H7 (cell line): Measurements from ENCODE around the gene COBL. TPM values are rescaled to one million over a fixed set of nuclear protein-coding genes. Genes with fewer than 3 reads are reported as not detected.
A peak's percentile ranks its signal among the peaks of the same experiment; 100 is the strongest.

ENCODE experiments used
- DNase-seq: peaks from one replicate; pipeline ENCODE4 v3.0.0; 2012
- H3K27me3 ChIP-seq: 2 replicates; pipeline ENCODE4 v1.6.0; 2011; ENCODE audit warnings: mild to moderate bottlenecking, low read length; ENCODE audit not compliant: control insufficient read depth, insufficient read depth
- H3K36me3 ChIP-seq: replicated peaks from 2 replicates; pipeline ENCODE4 v1.5.1; 2011; ENCODE audit warnings: low read length; ENCODE audit not compliant: control insufficient read depth, insufficient read depth
- H3K4me3 ChIP-seq: 2 replicates; pipeline ENCODE4 v1.5.1; 2011; ENCODE audit warnings: low read depth, mild to moderate bottlenecking, control low read depth, low read length, moderate library complexity; ENCODE audit not compliant: insufficient read depth
- total RNA-seq: library from RNA; depleted of rRNA; stranded (reverse); fragments of >200 nt; shearing (Covaris generic); gene quantifications from 2 replicates; pipeline ENCODE4 v1.2.3, GENCODE V29; 2014

Gene COBL
- total RNA-seq, 1 experiment from 2014 or later = 4.6 TPM

- H3K36me3 ChIP-seq = no peaks in the 10 kb centered on the region
- DNase-seq = no peak
- H3K27me3 ChIP-seq = no peaks in the 10 kb centered on the region
- H3K4me3 ChIP-seq = no peak overlapping the region
Measured at GRCh38 chr7:51154201-51154600, 162.4 kb downstream of the COBL start.

GRCh38 chr7:51152706-51153200 lies 163.9 kb downstream of the COBL start:
- H3K36me3 ChIP-seq = no peaks in the 10 kb centered on the region; the same call in 1 of the 2 replicates
- DNase-seq = no peak
- H3K27me3 ChIP-seq = no peaks in the 10 kb centered on the region
- H3K4me3 ChIP-seq = no peak overlapping the region

- H3K4me3 ChIP-seq = no peak overlapping the region
- no peak for DNase-seq
- no peaks in the 10 kb centered on the region; the same call in 1 of the 2 replicates for H3K36me3 ChIP-seq
- H3K27me3 ChIP-seq = no peaks in the 10 kb centered on the region
Measured at GRCh38 chr7:51151455-51151854, 165.2 kb downstream of the COBL start.

DNA sequence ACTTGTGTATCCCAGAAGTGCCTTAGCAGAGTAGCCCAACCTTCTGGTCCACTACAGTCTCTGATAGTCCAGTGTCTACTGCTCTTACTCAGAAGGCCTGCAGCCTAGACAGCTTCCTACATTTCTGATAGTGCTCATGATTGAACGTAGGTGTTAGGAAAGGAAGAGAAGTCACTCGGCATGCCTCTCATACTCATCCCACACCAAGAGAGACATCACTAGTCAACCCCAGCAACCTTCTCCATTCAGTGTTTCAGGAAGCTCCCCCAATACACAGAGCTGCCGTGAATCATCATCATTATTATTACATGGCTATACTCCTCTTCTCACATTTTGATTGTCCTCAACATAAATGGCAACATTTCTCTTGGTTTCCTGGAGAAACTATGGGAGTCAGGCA lies 166.4 kb downstream of the COBL start:
- DNase-seq = no peak
- Histone ChIP-seq H3K36me3 (no peaks in the 10 kb centered on the region; the same call in 1 of the 2 replicates), H3K4me3 (no peak overlapping the region), H3K27me3 (no peaks in the 10 kb centered on the region)

DNA sequence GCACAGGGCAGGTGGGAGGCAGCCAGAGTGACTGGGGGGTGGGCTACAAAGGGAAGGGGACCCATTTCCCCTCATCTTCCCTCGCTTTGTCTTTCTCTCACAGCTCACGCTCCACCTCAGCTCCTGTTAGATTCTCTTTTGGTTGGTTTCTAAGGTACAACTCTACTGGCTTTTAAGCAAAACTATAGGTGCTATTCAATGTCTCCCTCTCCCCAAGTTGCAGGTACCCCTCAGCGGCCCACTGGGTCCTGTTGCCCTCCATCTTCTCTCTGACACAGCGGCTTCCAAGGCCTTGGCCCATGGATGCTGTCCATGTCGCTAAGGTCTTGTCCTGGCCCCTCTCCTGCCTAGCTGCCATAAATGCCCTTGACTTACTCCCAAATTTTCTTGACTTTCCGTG lies 168.4 kb downstream of the COBL start:
- Histone ChIP-seq H3K36me3 (no peaks in the 10 kb centered on the region; the same call in 1 of the 2 replicates), H3K4me3 (no peak overlapping the region)
- DNase-seq = no peak

DNA sequence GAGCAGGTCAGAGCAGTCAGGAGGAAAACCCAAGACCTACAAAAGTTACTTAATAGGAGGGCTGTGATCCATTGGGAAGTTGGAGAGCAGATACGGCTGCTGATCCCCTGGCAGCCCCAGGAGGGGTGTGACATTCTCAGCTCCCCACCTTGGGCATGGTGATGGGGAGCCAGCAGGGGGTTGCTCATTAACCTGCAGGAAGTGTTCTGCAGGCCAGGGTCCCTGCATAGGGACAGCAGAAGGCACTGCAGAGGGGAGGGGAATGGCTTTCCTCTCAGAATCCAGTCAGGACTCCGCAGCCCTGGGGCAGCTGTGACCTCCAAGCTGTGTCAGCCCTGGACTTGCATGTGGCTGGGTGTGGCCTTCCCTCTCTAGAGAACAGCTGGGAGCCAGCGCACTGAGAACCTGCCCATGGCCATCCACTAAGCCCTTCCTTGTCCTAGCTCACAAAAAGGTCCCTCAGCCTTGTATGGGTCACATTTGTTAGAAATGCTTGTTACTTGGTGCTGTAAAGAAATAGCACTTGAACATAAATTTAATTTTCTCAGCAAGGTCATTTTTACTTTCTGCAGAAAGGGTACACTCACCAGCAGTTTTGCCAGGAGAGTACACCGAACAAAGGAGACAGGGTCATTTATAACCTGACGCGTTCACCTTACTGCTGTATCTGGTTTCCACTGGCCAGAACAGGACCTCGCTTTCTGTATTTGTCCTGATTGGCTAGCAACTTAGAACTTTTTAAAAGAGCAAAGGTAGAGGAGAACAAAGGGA lies 169.6 kb downstream of the COBL start:
- no peaks in the 10 kb centered on the region; the same call in 1 of the 2 replicates for H3K36me3 ChIP-seq
- H3K27me3 ChIP-seq = no peaks in the 10 kb centered on the region
- H3K4me3 ChIP-seq = no peak overlapping the region
- no peak for DNase-seq

More for the DNA sequence above, 168.4 kb downstream of the COBL start:
- H3K27me3 ChIP-seq = no peaks in the 10 kb centered on the region

DNA sequence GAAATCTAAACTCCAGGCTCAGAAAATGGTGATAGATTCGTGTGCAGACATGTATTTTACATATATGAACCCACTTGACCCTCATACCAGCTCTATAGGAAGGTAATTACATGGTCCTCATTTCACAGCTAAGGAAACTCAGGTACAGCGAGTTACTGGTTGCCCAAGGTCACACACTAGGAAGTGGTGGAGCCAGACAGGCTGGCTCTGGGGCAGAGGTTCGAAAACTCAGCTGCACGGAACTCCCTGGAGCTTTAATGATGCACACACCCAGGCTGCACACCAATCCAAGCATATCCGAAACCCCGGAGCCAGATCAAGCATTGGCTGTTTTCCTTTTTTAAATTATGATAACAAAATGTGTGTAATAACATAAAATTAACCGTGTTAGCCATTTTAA lies 172.4 kb downstream of the COBL start:
- no peaks in the 10 kb centered on the region; the same call in 1 of the 2 replicates for H3K36me3 ChIP-seq
- no peak for DNase-seq
- no peak overlapping the region for H3K4me3 ChIP-seq
- no peaks in the 10 kb centered on the region for H3K27me3 ChIP-seq

GRCh38 chr7:51142741-51143385 lies 173.7 kb downstream of the COBL start:
- no peak for DNase-seq
- Histone ChIP-seq H3K36me3 (no peaks in the 10 kb centered on the region), H3K4me3 (no peak overlapping the region), H3K27me3 (no peaks in the 10 kb centered on the region)

- Histone ChIP-seq H3K36me3 (no peaks in the 10 kb centered on the region), H3K27me3 (no peaks in the 10 kb centered on the region), H3K4me3 (no peak overlapping the region)
- DNase-seq = peak; percentile 56
Measured at GRCh38 chr7:51141451-51142003, 175.1 kb downstream of the COBL start.

DNA sequence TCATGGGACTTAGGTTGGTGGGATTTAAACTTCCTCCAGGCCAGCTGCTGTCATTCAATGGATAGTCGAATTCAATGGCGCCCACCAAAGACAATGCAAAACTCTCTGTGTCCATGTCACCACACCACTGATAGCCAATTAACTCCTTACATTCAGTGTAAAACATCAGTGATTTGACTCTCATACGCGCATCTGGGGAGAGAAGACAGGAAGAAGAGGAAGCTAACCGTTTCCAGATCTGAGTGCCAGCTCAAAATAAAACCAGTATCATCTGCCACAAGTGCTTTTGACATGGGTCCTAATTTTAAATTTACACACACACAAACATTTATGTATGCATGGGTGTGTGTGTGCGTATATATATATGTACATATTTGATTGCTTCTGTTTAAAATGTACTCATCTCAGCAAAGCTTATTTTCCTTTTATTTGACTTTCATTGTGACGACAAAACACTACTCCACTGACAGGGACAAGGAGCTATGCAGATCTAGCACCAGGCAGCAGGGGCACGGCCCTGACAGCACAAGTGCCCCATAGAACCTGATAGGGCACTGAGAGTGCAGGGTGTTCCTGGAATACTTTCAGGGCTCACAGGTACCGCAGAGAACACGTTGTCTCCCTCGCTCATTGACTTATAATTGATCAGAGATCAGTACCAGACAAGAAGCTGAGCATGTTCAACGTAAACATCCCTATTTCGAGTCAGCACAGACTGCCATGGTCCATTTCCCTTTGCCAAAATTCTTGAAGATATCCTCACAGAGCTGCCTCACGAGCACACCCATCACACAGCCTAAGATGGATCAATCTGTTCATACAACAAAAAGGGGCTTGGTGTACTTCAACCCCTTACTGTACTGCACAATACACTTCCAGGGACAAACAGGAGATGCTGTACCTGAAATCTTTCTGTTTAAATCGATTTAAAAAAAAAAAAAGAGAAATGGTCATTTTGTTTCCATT lies 176.1 kb downstream of the COBL start:
- H3K4me3 ChIP-seq = no peak overlapping the region
- no peaks in the 10 kb centered on the region for H3K27me3 ChIP-seq
- no peak for DNase-seq
- peaks cover 5% of the 10 kb centered on the region for H3K36me3 ChIP-seq

DNA sequence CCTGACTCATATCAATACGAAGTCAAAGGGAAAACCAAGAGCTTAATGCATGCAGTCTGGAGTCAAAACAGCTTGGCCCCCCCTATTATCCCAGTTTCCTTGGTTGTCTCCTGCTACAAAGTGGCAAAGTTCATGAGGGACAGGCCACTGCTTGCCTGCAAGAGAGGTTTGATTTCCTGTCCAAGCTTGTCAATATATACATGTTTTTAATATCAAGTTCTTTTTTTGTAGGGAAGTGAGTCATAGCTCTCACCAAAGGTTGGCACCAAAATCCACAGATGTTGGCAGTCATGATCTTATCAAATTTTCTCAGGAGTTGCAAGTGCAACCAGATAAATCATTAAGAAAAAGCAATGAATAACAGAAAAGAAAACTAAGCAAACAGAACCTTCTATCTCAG lies 176.8 kb downstream of the COBL start:
- peaks cover 7% of the 10 kb centered on the region for H3K36me3 ChIP-seq
- H3K27me3 ChIP-seq = no peaks in the 10 kb centered on the region
- no peak overlapping the region for H3K4me3 ChIP-seq
- no peak for DNase-seq

DNA sequence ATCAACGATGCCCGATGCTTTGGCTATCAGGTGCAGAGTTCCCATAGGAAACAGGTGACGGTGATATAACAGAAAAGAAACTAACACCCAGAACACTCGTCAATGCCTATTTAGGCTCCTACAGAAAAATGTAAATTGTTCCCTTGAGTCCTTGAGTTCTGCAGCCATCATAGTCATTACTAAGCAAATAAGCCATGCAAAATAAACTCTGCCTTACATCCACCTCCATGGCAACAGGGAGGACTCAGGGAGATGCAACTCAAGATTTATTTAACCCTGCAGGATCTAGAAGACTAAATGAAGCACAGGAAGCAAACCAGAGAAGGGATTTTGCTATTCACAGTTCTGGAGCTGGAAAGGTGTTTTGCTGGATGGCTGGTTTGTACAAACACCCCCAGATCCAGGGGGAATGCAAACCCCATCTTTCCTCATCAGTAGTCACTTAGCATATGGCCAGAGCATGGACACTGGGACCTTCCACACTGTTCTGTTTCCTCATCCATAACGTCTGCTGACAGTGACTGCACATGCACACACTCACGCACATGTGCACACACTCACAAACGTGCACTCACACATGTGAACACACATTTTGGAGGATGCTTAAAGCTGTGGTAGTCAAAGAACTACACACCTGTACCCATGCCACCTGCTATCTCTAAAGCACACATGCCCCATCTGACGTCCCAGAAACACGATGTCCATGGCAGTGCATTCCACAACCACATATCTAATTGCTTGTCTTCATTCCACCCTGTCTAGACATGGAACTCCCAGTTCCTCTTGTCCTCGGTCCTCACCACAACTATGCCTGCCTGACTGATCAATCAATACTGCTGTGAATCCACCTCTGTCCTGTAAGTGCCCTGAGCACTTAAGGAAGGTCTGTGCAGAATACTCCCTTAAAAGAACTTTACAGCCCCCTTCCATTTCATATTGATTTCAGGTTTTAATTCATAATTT lies 178.2 kb downstream of the COBL start:
- Histone ChIP-seq H3K4me3 (no peak overlapping the region), H3K27me3 (no peaks in the 10 kb centered on the region), H3K36me3 (peaks cover 7% of the 10 kb centered on the region)
- DNase-seq = no peak

- H3K4me3 ChIP-seq = no peak overlapping the region
- no peak for DNase-seq
Measured at GRCh38 chr7:51135576-51135975, 181.0 kb downstream of the COBL start.

More at GRCh38 chr7:51135576-51135975, 181.0 kb downstream of the COBL start:
- Histone ChIP-seq H3K27me3 (no peaks in the 10 kb centered on the region), H3K36me3 (peaks cover 13% of the 10 kb centered on the region)
